T-helper 17 cell (primary cell): ENCODE data around the gene P4HTM. TPM values are rescaled to one million over a fixed set of nuclear protein-coding genes. Genes with fewer than 3 reads are reported as not detected.
A peak's percentile ranks its signal among the peaks of the same experiment; 100 is the strongest.

Experiments
- ATAC-seq: fragments of 150-1000 bp; cut with Tn5 transposase; 2 replicates; pipeline ENCODE4 v1.10.0; 2021; ENCODE audit warnings: mild to moderate bottlenecking, moderate library complexity
- DNase-seq, 3 donors: peaks; one replicate each; pipeline versions ENCODE4 v3.0.0 to v3.0.0-alpha.2; 2020 to 2021
- H3K9me3 ChIP-seq: one replicate; pipeline ENCODE4 v1.7.0; 2013; ENCODE audit warnings: low read length, mild to moderate bottlenecking; ENCODE audit not compliant: control insufficient read depth, poor library complexity, severe bottlenecking
- H3K27ac Mint-ChIP-seq: one replicate; pipeline ENCODE4 v1.8.0; 2022; ENCODE audit warnings: mild to moderate bottlenecking, moderate library complexity, mixed read lengths
- H3K27me3 Mint-ChIP-seq: one replicate; pipeline ENCODE4 v1.8.0; 2022; ENCODE audit warnings: mixed read lengths
- H3K36me3 Mint-ChIP-seq: one replicate; pipeline ENCODE4 v1.8.0; 2022; ENCODE audit warnings: low read depth, mixed read lengths
- H3K4me1 Mint-ChIP-seq: one replicate; pipeline ENCODE4 v1.8.0; 2022; ENCODE audit warnings: mild to moderate bottlenecking, mixed read lengths
- H3K4me3 Mint-ChIP-seq: one replicate; pipeline ENCODE4 v1.8.0; 2022; ENCODE audit warnings: mild to moderate bottlenecking, moderate library complexity, mixed read lengths
- total RNA-seq, 4 donors: library from RNA in 2 of 4; stranded (reverse) in 2 of 4; gene quantifications; one replicate each; pipeline ENCODE4 v1.2.3 and lab custom pipeline; 2022 to 2026

Gene P4HTM
- total RNA-seq, 2 donors from 2014 or later, result 37.8 to 43.2 TPM

DNA sequence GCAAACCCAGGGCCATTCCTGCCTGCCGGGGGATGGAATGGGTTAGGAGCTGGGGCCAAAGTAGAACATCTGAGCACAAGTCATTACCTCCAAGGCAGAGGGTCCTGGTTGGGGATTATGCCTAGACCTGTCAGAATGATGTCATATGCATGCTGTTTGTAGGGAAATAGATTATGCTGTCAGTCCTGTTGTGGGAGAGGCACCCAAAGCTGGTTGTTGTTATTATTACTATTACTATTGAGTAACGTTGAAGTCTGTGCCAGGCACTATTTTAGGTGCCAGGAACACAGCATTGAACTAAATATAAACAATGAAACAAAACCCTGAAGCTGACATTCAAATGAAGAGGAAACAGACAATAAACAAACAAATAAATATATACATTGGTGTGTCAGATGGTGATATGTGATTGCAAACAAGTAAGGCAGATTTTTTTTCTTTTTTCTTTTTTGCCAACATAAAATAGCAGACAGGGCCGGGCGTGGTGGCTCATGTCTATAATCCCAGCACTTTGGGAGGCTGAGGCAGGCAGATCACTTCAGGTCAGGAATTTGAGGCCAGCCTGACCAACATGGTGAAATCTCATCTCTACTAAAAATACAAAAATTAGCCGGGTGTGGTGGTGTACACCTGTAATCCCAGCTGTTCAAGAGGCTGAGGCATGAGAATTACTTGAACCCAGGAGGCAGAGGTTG is 2.0 kb downstream of the P4HTM start:
- peak overlapping the region; percentile 88 for H3K27ac Mint-ChIP-seq
- no peak for DNase-seq
- ATAC-seq, result no peak
- no peaks in the 10 kb centered on the region for H3K27me3 Mint-ChIP-seq
- H3K4me1 Mint-ChIP-seq, result peaks cover 38% of the 10 kb centered on the region
- H3K36me3 Mint-ChIP-seq, result no peaks in the 10 kb centered on the region
- no peaks in the 10 kb centered on the region for H3K9me3 ChIP-seq
- peak overlapping the region; percentile 97 for H3K4me3 Mint-ChIP-seq

DNA sequence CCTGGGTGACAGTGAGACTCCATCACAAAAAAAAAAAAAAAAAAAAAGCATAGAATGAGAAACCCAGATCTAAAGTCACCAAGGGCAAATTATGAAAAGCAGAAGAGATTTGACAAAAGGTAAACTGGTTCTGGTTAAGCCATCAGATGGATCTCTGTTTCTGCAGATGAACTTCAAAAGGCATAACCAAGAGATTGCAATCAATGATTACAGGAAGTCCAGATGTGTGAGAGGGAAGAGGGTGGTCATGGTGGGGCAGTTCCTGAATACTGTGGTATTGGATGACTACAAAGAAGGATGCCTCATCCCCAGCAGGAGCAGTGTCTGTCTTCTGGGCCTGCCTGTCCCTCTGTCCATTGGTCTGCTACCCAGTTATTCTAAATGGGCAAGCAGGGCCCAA is 3.8 kb downstream of the P4HTM start:
- DNase-seq (no peak), ATAC-seq (no peak)
- Mint-ChIP-seq H3K4me1 (peaks cover 33% of the 10 kb centered on the region), H3K4me3 (no peak overlapping the region), H3K27ac (no peak overlapping the region), H3K36me3 (no peaks in the 10 kb centered on the region), H3K27me3 (no peaks in the 10 kb centered on the region)
- H3K9me3 ChIP-seq, result no peaks in the 10 kb centered on the region

DNA sequence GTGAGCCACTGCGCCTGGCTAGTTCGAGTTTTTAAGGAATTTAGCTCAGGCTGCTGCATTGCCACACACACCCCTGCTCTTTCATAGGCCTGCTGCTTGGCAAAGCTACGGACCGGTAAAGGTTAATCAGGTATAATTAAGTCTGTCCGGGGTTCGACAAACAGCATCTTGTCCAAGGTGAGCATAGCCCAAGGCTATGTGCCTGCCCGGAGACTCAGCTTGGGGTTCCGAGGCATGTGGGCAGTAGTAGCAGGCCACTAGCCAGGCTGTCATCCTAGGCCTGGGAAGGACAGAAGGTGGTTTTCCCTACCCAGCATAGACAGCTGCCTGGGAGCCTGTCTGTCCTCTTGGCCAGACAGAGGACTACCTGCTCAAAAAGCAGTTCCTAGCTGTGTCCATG is 6.6 kb downstream of the P4HTM start:
- peaks cover 15% of the 10 kb centered on the region for H3K4me1 Mint-ChIP-seq
- no peak overlapping the region for H3K4me3 Mint-ChIP-seq
- ATAC-seq (no peak), DNase-seq (no peak)
- no peaks in the 10 kb centered on the region for H3K27me3 Mint-ChIP-seq
- H3K36me3 Mint-ChIP-seq, result no peaks in the 10 kb centered on the region
- peak overlapping the region; percentile 4 for H3K27ac Mint-ChIP-seq
- no peaks in the 10 kb centered on the region for H3K9me3 ChIP-seq

DNA sequence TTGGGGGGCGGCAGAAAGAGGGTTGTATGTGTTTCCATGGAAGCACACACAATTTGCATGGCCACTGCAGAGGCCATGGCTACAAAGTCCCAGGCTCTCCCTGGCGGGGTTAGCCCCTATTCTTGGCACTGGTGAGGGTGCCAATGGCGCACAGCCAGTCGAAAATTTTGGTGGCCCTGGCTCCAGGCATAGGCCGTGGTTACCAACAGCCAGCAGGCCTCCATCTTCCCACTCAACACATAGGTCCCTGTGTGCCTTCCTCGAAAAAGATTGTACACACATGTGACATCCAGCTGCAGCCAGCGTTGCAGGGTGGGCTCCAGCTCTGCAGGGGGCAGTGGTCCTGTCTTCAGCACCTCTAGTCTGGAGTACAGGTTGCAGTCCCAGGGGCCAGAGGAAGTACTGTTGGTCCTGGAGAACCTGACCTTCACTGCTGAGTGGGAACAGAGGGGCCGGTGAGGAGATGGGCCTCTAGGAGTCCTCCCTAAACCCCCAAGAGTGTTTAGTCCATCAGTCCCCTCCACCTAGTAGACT is 7.1 kb downstream of the P4HTM start:
- H3K9me3 ChIP-seq, result no peaks in the 10 kb centered on the region
- no peaks in the 10 kb centered on the region for H3K36me3 Mint-ChIP-seq
- H3K4me1 Mint-ChIP-seq, result peaks cover 11% of the 10 kb centered on the region
- H3K27me3 Mint-ChIP-seq, result no peaks in the 10 kb centered on the region
- peak overlapping the region; percentile 4 for H3K27ac Mint-ChIP-seq
- no peak for ATAC-seq
- no peak for DNase-seq
- no peak overlapping the region for H3K4me3 Mint-ChIP-seq

DNA sequence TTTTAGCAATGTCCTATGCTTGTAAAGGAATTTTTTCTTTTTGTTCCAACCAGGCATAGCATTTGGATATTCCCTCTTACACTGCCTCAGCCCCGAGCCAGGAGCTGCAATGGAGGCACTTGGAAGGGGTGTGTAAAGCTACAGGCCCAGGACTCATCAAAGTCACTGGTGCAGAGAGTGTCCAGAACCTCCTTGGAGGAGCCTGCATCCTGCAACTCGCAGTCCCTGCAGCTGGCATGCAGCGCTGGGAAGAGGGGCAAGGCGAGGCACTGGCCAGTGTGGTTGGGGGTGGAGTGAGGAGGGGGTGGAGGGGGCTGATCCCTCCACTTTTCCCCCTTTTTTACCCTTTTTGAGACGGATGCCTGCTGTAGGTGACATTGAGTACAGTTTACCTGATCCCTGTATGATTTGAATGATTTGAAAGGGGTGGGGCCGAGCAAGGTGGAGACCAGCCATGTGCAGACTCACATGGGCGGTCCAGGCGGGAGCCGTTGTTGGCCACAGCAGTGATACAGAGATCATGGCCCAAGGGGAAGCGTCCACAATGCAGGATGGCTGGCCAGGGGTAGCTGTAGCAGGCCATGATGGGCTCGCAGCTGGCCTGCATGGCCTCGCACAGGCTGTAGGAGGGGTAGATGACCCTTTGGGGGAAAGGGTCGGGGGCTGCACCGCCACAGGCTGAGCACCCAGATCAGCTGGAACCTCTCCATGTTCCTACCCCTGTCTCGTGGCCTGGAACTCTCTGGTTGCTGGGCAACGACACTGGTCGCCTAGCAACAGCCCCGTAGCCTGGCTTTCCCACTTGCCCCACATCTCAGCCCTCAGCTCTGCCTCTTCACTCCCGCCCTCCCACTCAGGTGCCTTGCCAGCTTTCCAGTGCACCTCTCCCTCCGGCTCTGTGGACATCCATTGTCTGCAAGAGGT is 7.9 kb downstream of the P4HTM start:
- DNase-seq (no peak), ATAC-seq (no peak)
- Mint-ChIP-seq H3K27me3 (no peaks in the 10 kb centered on the region), H3K36me3 (no peaks in the 10 kb centered on the region), H3K27ac (no peak overlapping the region), H3K4me3 (no peak overlapping the region), H3K4me1 (peaks cover 11% of the 10 kb centered on the region)
- H3K9me3 ChIP-seq, result no peaks in the 10 kb centered on the region

DNA sequence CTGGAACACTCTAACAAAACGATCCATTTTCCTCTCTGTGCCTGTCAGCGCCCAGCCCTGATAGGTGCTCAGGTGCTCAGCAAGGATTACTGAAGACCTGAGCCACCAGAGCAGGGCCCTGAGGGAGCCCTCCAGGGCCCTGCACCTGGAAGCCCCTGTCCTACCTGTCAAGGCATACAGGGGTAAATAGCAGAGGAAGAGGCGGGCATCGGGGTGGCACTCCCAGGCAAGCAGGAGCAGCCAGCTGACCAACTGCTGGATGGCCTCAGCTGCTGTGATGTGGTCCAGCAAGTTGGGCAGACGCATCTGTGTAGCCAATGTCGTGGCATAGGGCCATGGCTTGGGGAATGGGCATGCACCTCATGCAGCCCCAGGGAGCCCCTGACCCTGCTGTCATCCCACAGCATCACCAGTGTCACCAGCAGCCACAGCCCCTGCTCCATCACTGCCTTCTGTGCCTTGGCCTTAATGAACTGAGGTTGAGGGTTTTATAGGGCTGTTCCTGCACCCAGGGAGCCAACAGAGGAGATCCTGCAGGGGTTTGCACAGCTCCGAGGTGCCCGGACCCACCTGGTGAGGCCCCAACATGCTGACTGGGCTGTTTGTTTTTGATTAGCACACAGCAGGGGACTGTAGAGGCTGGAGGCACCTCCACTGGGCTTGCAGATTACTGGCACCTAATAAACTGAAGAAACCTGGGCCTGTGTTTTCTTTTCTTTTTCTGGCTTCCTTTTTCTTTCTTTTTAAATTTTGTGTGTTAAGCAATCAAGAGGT is 9.2 kb downstream of the P4HTM start:
- no peak for DNase-seq
- Mint-ChIP-seq H3K4me1 (peaks cover 8% of the 10 kb centered on the region), H3K27ac (no peak overlapping the region), H3K36me3 (no peaks in the 10 kb centered on the region), H3K4me3 (no peak overlapping the region), H3K27me3 (no peaks in the 10 kb centered on the region)
- no peak for ATAC-seq
- no peaks in the 10 kb centered on the region for H3K9me3 ChIP-seq

DNA sequence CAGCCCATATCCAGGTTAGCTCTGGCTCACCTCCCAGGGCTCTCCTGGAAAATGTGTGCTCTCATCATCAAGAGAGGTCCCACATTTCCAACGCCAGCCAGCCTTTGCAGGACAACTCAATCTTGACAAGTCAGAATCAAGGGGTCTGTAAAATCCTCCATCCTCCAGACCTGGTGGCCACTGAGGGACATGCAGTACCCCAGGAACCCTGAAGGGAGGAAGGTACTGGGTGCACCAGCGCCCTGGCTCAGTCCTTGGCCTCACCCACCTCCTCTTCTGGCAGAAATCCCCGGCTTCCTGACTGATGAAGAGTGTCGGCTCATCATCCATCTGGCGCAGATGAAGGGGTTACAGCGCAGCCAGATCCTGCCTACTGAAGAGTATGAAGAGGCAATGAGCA is 11.1 kb downstream of the P4HTM start:
- no peaks in the 10 kb centered on the region for H3K9me3 ChIP-seq
- no peak overlapping the region for H3K4me3 Mint-ChIP-seq
- ATAC-seq (no peak), DNase-seq (no peak)
- peak overlapping the region; percentile 53 for H3K27ac Mint-ChIP-seq
- H3K36me3 Mint-ChIP-seq, result no peaks in the 10 kb centered on the region
- H3K27me3 Mint-ChIP-seq, result no peaks in the 10 kb centered on the region
- peaks cover 2% of the 10 kb centered on the region for H3K4me1 Mint-ChIP-seq

DNA sequence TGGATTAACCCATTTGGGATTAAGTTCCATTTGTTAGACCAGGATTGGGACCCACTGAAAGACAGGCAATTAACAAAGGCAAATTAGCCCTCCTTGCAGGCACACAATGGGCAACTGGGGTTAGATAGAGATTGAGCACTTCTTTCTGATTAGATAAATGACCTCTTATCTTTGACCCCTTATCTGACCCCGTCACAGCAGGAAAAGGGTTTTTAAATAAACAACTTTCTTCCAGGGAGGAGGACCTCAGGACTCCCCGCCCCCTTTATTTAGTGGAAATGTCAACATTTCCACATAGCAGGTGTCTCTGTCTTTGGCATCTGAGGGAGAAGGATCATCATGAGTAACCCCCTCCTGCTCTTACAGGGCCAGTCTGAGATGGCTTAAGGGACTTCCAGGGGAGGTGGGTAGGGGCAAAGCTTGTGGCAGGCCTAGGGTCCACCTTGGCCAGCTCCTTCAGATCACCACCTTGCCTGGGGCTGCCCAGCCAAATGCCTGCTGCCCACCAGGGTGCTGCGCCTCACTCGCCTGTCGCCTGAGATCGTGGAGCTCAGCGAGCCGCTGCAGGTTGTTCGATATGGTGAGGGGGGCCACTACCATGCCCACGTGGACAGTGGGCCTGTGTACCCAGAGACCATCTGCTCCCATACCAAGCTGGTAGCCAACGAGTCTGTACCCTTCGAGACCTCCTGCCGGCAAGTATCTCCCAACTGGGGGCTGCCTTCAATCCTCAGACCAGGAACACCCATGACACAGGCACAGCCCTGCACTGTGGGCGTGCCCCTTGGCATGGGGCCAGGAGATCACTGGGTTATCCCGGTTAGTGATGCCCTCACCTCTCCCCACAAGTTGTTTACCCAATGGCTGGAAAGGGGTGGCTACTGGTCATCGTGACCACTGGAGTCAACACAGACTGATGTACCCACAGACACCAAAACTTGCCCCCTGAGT is 14.6 kb downstream of the P4HTM start:
- Mint-ChIP-seq H3K36me3 (peaks cover 2% of the 10 kb centered on the region), H3K4me1 (peaks cover 26% of the 10 kb centered on the region), H3K4me3 (no peak overlapping the region), H3K27ac (no peak overlapping the region), H3K27me3 (no peaks in the 10 kb centered on the region)
- H3K9me3 ChIP-seq, result no peaks in the 10 kb centered on the region
- DNase-seq, result no peak
- ATAC-seq, result no peak

DNA sequence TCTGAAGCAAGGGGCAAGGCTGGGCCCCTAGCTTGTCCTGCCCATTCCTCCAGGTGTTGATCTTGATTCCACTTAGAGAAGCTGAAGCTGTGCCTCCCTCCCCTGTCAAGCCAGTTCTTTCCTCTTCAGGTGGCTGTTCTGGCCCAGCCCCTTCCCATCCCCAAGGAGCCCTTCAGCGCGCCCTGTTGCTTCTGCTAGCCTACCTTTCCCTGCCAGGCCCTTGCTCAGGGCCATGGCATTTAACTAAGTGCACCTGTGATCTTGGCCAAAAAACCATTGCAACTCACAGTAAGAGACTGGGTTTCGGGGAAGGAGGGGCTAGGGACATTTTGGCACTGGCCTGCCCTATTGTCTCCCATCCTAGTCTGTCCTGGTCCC is 15.3 kb downstream of the P4HTM start:
- H3K4me3 Mint-ChIP-seq, result no peak overlapping the region
- H3K36me3 Mint-ChIP-seq, result peaks cover 2% of the 10 kb centered on the region
- no peak for ATAC-seq

DNA sequence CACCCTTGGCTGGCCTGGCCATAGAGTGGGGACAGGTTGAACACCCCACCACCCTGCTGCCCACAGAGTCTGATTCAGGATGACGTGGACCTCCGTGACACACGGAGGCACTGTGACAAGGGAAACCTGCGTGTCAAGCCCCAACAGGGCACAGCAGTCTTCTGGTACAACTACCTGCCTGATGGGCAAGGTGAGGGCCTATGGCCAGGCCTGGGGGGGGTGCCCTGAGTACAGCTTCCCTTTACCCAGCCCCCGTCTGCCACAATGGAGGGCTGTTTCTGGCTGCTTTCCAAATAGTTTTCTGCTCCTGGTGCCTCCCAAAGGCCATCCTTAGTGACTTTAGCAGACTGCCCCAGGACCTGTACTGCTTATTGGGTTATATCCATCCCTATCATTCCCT is 16.0 kb downstream of the P4HTM start:
- Mint-ChIP-seq H3K36me3 (peaks cover 2% of the 10 kb centered on the region), H3K27ac (peak overlapping the region; percentile 99), H3K4me3 (peak overlapping the region; percentile 100), H3K4me1 (peaks cover 26% of the 10 kb centered on the region), H3K27me3 (no peaks in the 10 kb centered on the region)
- no peaks in the 10 kb centered on the region for H3K9me3 ChIP-seq
- DNase-seq (no peak), ATAC-seq (no peak)

More for the DNA sequence above, 15.3 kb downstream of the P4HTM start:
- no peaks in the 10 kb centered on the region for H3K27me3 Mint-ChIP-seq
- H3K4me1 Mint-ChIP-seq, result peaks cover 26% of the 10 kb centered on the region
- no peaks in the 10 kb centered on the region for H3K9me3 ChIP-seq
- DNase-seq, result no peak
- H3K27ac Mint-ChIP-seq, result no peak overlapping the region

DNA sequence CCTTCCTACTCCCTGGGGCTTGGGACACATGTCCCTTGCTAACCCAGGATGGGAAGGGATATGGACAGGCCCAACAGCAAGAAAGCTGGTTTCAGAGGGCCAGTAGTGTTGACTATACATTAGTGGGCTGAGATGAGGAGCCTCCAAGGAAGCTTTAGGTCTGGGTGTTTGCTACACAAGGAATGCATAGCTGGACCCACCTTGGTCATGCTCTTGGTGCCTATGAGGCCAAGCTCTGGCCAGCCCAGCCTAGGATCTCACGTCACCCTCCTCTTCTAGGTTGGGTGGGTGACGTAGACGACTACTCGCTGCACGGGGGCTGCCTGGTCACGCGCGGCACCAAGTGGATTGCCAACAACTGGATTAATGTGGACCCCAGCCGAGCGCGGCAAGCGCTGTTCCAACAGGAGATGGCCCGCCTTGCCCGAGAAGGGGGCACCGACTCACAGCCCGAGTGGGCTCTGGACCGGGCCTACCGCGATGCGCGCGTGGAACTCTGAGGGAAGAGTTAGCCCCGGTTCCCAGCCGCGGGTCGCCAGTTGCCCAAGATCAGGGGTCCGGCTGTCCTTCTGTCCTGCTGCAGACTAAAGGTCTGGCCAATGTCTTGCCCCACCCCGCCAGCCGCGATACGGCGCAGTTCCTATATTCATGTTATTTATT is 16.5 kb downstream of the P4HTM start:
- H3K9me3 ChIP-seq, result no peaks in the 10 kb centered on the region
- no peak for DNase-seq
- no peaks in the 10 kb centered on the region for H3K27me3 Mint-ChIP-seq
- ATAC-seq, result no peak
- H3K27ac Mint-ChIP-seq, result peak overlapping the region; percentile 99
- H3K36me3 Mint-ChIP-seq, result peaks cover 2% of the 10 kb centered on the region
- H3K4me1 Mint-ChIP-seq, result peaks cover 26% of the 10 kb centered on the region
- peak overlapping the region; percentile 100 for H3K4me3 Mint-ChIP-seq
